H1 (cell line): Measurements from ENCODE around the gene SAA1. TPM values are rescaled to one million over a fixed set of nuclear protein-coding genes. Genes with fewer than 3 reads are reported as not detected.

Experiments used
- polyA plus RNA-seq, 7 experiments: library from polyadenylated mRNA; depleted of rRNA in 3 of 7; stranded (reverse) in 5 of 7; unstranded in 2 of 7; fragments of >200 nt in 5 of 7; fragments of 200-250 nt in 2 of 7; gene quantifications; 1 replicate in 5 of 7; 2 replicates in 1 of 7; 4 replicates in 1 of 7; pipeline versions ENCODE4 v1.2.1 to v1.2.3, GENCODE V29; 2011 to 2013; ENCODE audit warnings: missing spikeins in 2 of 7, mixed read lengths in 2 of 7
- small RNA-seq: library from polyadenylated mRNA; stranded (forward); fragments of <200 nt; extraction: miRNeasy Mini kit (QIAGEN cat#:217004); gene quantifications from one replicate; pipeline ENCODE3, GENCODE V24; 2013; ENCODE audit not compliant: insufficient read depth
- total RNA-seq: library from RNA; stranded (reverse); fragmentation: NEBNext Ultra II Directional; extraction: Animal tissue kit (Norgen Biotek cat#: 25700); gene quantifications from 2 replicates; pipeline ENCODE4 v1.2.1, GENCODE V29; 2021

SAA1 gene
- total and polyA plus RNA-seq, 2 of the 8 experiments (the other 6 are each of a cell fraction or from before 2014, with no cell fraction given), result 0.41 TPM; not detected in 1

Small RNA genes within 50 kb of the gene (small RNA-seq; reads per million reads assigned to genes)
- gene RNA5SP333, result not detected
- gene RNA5SP334, result not detected

Other genes starting within 250 kb of the SAA1 start
- gene TPH1, start 220.0 kb upstream of the SAA1 start, total RNA-seq, result 0.08 and 0.22 TPM in 2 replicates
- 0.08 and 0.09 TPM in 2 replicates for gene TPH1, start 220.0 kb upstream of the SAA1 start, polyA plus RNA-seq (2011; rRNA removed)
- gene SAAL1, start 160.2 kb upstream of the SAA1 start, total RNA-seq, result 46.6 and 48.3 TPM in 2 replicates
- 17.3 and 26.4 TPM in 2 replicates for gene SAAL1, start 160.2 kb upstream of the SAA1 start, polyA plus RNA-seq (2011; rRNA removed)
- gene MRGPRX3, start 133.7 kb upstream of the SAA1 start, total RNA-seq, result not detected in 2 replicates
- not detected in 2 replicates for gene MRGPRX3, start 133.7 kb upstream of the SAA1 start, polyA plus RNA-seq (2011; rRNA removed)
- gene MRGPRX4, start 93.4 kb upstream of the SAA1 start, total RNA-seq, result not detected in 2 replicates
- not detected in 2 replicates for gene MRGPRX4, start 93.4 kb upstream of the SAA1 start, polyA plus RNA-seq (2011; rRNA removed)
- gene SAA4, start 29.5 kb upstream of the SAA1 start, total RNA-seq, result not detected in 2 replicates
- not detected in 2 replicates for gene SAA4, start 29.5 kb upstream of the SAA1 start, polyA plus RNA-seq (2011; rRNA removed)
- gene SAA2, start 17.6 kb upstream of the SAA1 start, total RNA-seq, result not detected in 2 replicates
- gene SAA2, start 17.6 kb upstream of the SAA1 start, polyA plus RNA-seq (2011; rRNA removed), result not detected in 2 replicates
- gene HPS5, start 55.9 kb downstream of the SAA1 start, total RNA-seq, result 16.7 and 18.5 TPM in 2 replicates
- gene HPS5, start 55.9 kb downstream of the SAA1 start, polyA plus RNA-seq (2011; rRNA removed), result 3.9 and 5.0 TPM in 2 replicates
- gene GTF2H1, start 56.3 kb downstream of the SAA1 start, total RNA-seq, result 26.3 and 28.0 TPM in 2 replicates
- gene GTF2H1, start 56.3 kb downstream of the SAA1 start, polyA plus RNA-seq (2011; rRNA removed), result 9.1 and 9.3 TPM in 2 replicates
- gene LDHA, start 128.3 kb downstream of the SAA1 start, total RNA-seq, result 480 and 486 TPM in 2 replicates
- 241 and 443 TPM in 2 replicates for gene LDHA, start 128.3 kb downstream of the SAA1 start, polyA plus RNA-seq (2011; rRNA removed)
- 0.88 and 0.96 TPM in 2 replicates for gene LDHC, start 146.1 kb downstream of the SAA1 start, total RNA-seq
- 0.39 and 1.2 TPM in 2 replicates for gene LDHC, start 146.1 kb downstream of the SAA1 start, polyA plus RNA-seq (2011; rRNA removed)
- gene LDHAL6A, start 189.6 kb downstream of the SAA1 start, total RNA-seq, result not detected in 2 replicates
- gene LDHAL6A, start 189.6 kb downstream of the SAA1 start, polyA plus RNA-seq (2011; rRNA removed), result not detected in 2 replicates